ENCODE measurements around the gene LIMS1.
"Not testable (repeated sequence)": the region's sequence is repeated elsewhere in the genome, so short reads cannot be mapped to it uniquely, and the experiment has no call there.

Gene LIMS1

GRCh38 chr2:108670282-108670681 lies 136.0 kb downstream of the LIMS1 start:
- DNase-seq, result not testable (repeated sequence)

GRCh38 chr2:108672200-108672805 lies 138.0 kb downstream of the LIMS1 start:
- not testable (repeated sequence) for DNase-seq

- not testable (repeated sequence) for DNase-seq
Measured at GRCh38 chr2:108676522-108676921, 142.3 kb downstream of the LIMS1 start.

- not testable (repeated sequence) for DNase-seq
Measured at GRCh38 chr2:108677239-108677744, 143.0 kb downstream of the LIMS1 start.

- DNase-seq, result peak; percentile 31 to 65
Measured at GRCh38 chr2:108678198-108678651, 144.0 kb downstream of the LIMS1 start.

- DNase-seq, result not testable (repeated sequence)
Measured at GRCh38 chr2:108680805-108681204, 146.5 kb downstream of the LIMS1 start.

- DNase-seq, result not testable (repeated sequence)
Measured at GRCh38 chr2:108688818-108689756, 154.8 kb downstream of the LIMS1 start.

- DNase-seq, result not testable (repeated sequence)
Measured at GRCh38 chr2:108690001-108690400, 155.7 kb downstream of the LIMS1 start.

GRCh38 chr2:108691447-108691846 lies 157.2 kb downstream of the LIMS1 start:
- DNase-seq, result no peak

GRCh38 chr2:108701208-108701607 lies 166.9 kb downstream of the LIMS1 start:
- DNase-seq, result no peak

- no peak for DNase-seq
Measured at GRCh38 chr2:108701806-108702205, 167.5 kb downstream of the LIMS1 start.

GRCh38 chr2:108704871-108705270 lies 170.6 kb downstream of the LIMS1 start:
- no peak for DNase-seq

GRCh38 chr2:108707300-108707699 lies 173.0 kb downstream of the LIMS1 start:
- DNase-seq, result no peak

GRCh38 chr2:108716971-108717370 lies 182.7 kb downstream of the LIMS1 start:
- DNase-seq, result not testable (repeated sequence)

- peak; percentile 86 to 94 for DNase-seq
Measured at GRCh38 chr2:108719149-108720044, 185.1 kb downstream of the LIMS1 start, which contains the start of gene RANBP2. Gene RANBP2 (plus strand): TSS chr2:108719482. CDS start chr2:108719607, 125 bp downstream.

- not testable (repeated sequence) for DNase-seq
Measured at GRCh38 chr2:108726048-108726447, 191.8 kb downstream of the LIMS1 start.

- not testable (repeated sequence) for DNase-seq
Measured at GRCh38 chr2:108734656-108735055, 200.4 kb downstream of the LIMS1 start.

Data from Kasumi-1 (cell line).